ENCODE measurements around the gene ZNHIT1.
"Not testable (repeated sequence)": the region's sequence is repeated elsewhere in the genome, so short reads cannot be mapped to it uniquely, and the experiment has no call there.

ZNHIT1 gene

GRCh38 chr7:101244375-101245146 is 26.6 kb downstream of the ZNHIT1 start, which contains the start of gene FIS1:
TSS of gene FIS1 (minus strand) at chr7:101245081. CDS start at chr7:101245004, 77 bp downstream.
- peak; percentile 55 for DNase-seq (ENCODE audit: insufficient read length, low spot score)
- no peak for FAIRE-seq
- peak; percentile 59 for TF ChIP-seq CTCF (IDR thresholded peaks at IDR 0.05; ENCODE audit: insufficient read depth, missing control alignments)

GRCh38 chr7:101245147-101245668 is 27.2 kb downstream of the ZNHIT1 start:
- DNase-seq (ENCODE audit: insufficient read length, low spot score), result peak; percentile 88
- no peak for FAIRE-seq

GRCh38 chr7:101248276-101248675 is 30.3 kb downstream of the ZNHIT1 start:
- TF ChIP-seq CTCF (IDR thresholded peaks at IDR 0.05; ENCODE audit: insufficient read depth, missing control alignments), result no peak
- FAIRE-seq, result no peak
- no peak for DNase-seq (ENCODE audit: insufficient read length, low spot score)

More at GRCh38 chr7:101245147-101245668, 27.2 kb downstream of the ZNHIT1 start:
- TF ChIP-seq CTCF (IDR thresholded peaks at IDR 0.05; ENCODE audit: insufficient read depth, missing control alignments), result no peak

- FAIRE-seq (no peak), DNase-seq (ENCODE audit: insufficient read length, low spot score) (no peak)
- no peak for TF ChIP-seq CTCF (IDR thresholded peaks at IDR 0.05; ENCODE audit: insufficient read depth, missing control alignments)
These were observed 32.4 kb downstream of the ZNHIT1 start for GRCh38 chr7:101250324-101250723.

- no peak for TF ChIP-seq CTCF (IDR thresholded peaks at IDR 0.05; ENCODE audit: insufficient read depth, missing control alignments)
- DNase-seq (ENCODE audit: insufficient read length, low spot score) (peak; percentile 88), FAIRE-seq (no peak)
These were observed 34.1 kb downstream of the ZNHIT1 start for GRCh38 chr7:101251871-101252659.

- DNase-seq (ENCODE audit: insufficient read length, low spot score); FAIRE-seq: not testable (repeated sequence)
These were observed 35.2 kb downstream of the ZNHIT1 start for GRCh38 chr7:101253199-101253598.

GRCh38 chr7:101255796-101256195 is 37.8 kb downstream of the ZNHIT1 start:
- FAIRE-seq, result no peak
- no peak for TF ChIP-seq CTCF (IDR thresholded peaks at IDR 0.05; ENCODE audit: insufficient read depth, missing control alignments)
- no peak for DNase-seq (ENCODE audit: insufficient read length, low spot score)
